Measurements from ENCODE around the gene CCDC197. TPM values are rescaled to one million over a fixed set of nuclear protein-coding genes. Genes with fewer than 3 reads are reported as not detected.
A peak's percentile ranks its signal among the peaks of the same experiment; 100 is the strongest.

CCDC197 gene
- total RNA-seq, 1 experiment from 2014 or later, result not detected

GRCh38 chr14:93960108-93960475, 37.0 kb upstream of the CCDC197 start:
- Histone ChIP-seq H3K9me3 (ENCODE audit: insufficient read depth, low read depth) (no peaks in the 10 kb centered on the region), H3K4me2 (peak overlapping the region; percentile 61)
- intact Hi-C loops (cut with micrococcal nuclease; ENCODE audit: unreplicated experiment), result no loop called here

GRCh38 chr14:93960774-93961438, 36.2 kb upstream of the CCDC197 start:
- POLR2A ChIA-PET (ENCODE audit: unreplicated experiment), result no interaction called here
- Histone ChIP-seq H4K20me1 (ENCODE audit: insufficient read depth) (no peaks in the 10 kb centered on the region), H3K4me1 (replicated peaks; ENCODE audit: insufficient read depth) (peaks cover 45% of the 10 kb centered on the region), H3K4me2 (peak overlapping the region; percentile 61), H3K9me2 (ENCODE audit: insufficient read depth) (no peaks in the 10 kb centered on the region), H3K79me2 (ENCODE audit: low read depth) (no peaks in the 10 kb centered on the region), H3K27ac (peak overlapping the region; percentile 73), H3K36me3 (ENCODE audit: low read depth) (no peaks in the 10 kb centered on the region), H3F3A (ENCODE audit: insufficient read depth, low read depth) (peaks cover 27% of the 10 kb centered on the region), H2AFZ (no peak overlapping the region), H3K4me3 (no peak overlapping the region), H3K27me3 (ENCODE audit: insufficient read depth, low read depth) (no peaks in the 10 kb centered on the region), H3K9me3 (ENCODE audit: insufficient read depth, low read depth) (no peaks in the 10 kb centered on the region)
- no TSS peak for BruUV-seq (replicated peaks)
- intact Hi-C loops (cut with micrococcal nuclease; ENCODE audit: unreplicated experiment), result no loop called here
- CTCF ChIA-PET, result no interaction called here
- DNase-seq, result no peak
- TF ChIP-seq EZH2 (IDR thresholded peaks at IDR 0.05; ENCODE audit: low read depth) (no peak), CTCF (conservative IDR thresholded peaks at IDR 0.05) (no peak)

More at GRCh38 chr14:93960108-93960475, 37.0 kb upstream of the CCDC197 start:
- Histone ChIP-seq H3K4me3 (peak overlapping the region; percentile 14; the same call in 1 of the 2 replicates), H4K20me1 (ENCODE audit: insufficient read depth) (no peaks in the 10 kb centered on the region), H3K27ac (peak overlapping the region; percentile 73), H3K36me3 (ENCODE audit: low read depth) (no peaks in the 10 kb centered on the region), H3K9me2 (ENCODE audit: insufficient read depth) (no peaks in the 10 kb centered on the region), H3K27me3 (ENCODE audit: insufficient read depth, low read depth) (no peaks in the 10 kb centered on the region), H3F3A (ENCODE audit: insufficient read depth, low read depth) (peaks cover 27% of the 10 kb centered on the region), H3K79me2 (ENCODE audit: low read depth) (no peaks in the 10 kb centered on the region), H3K4me1 (replicated peaks; ENCODE audit: insufficient read depth) (peaks cover 45% of the 10 kb centered on the region), H2AFZ (no peak overlapping the region)
- peak in 1 of 2 experiments; percentile 44 for DNase-seq
- ChIA-PET POLR2A (ENCODE audit: unreplicated experiment) (no interaction called here), CTCF (no interaction called here)
- no TSS peak for BruUV-seq (replicated peaks)
- no peak for TF ChIP-seq EZH2 (IDR thresholded peaks at IDR 0.05; ENCODE audit: low read depth)
- TF ChIP-seq CTCF (conservative IDR thresholded peaks at IDR 0.05), result no peak

GRCh38 chr14:93961620-93962019, 35.5 kb upstream of the CCDC197 start:
- no TSS peak for BruUV-seq (replicated peaks)
- H3K36me3 ChIP-seq (ENCODE audit: low read depth), result no peaks in the 10 kb centered on the region
- no peaks in the 10 kb centered on the region for H3K9me2 ChIP-seq (ENCODE audit: insufficient read depth)
- H3K4me1 ChIP-seq (replicated peaks; ENCODE audit: insufficient read depth), result peaks cover 45% of the 10 kb centered on the region
- DNase-seq, result no peak
- peaks cover 27% of the 10 kb centered on the region for H3F3A ChIP-seq (ENCODE audit: insufficient read depth, low read depth)
- intact Hi-C loops (cut with micrococcal nuclease; ENCODE audit: unreplicated experiment), result no loop called here
- H4K20me1 ChIP-seq (ENCODE audit: insufficient read depth), result no peaks in the 10 kb centered on the region
- no peak overlapping the region for H3K27ac ChIP-seq
- H3K9me3 ChIP-seq (ENCODE audit: insufficient read depth, low read depth), result no peaks in the 10 kb centered on the region
- H3K79me2 ChIP-seq (ENCODE audit: low read depth), result no peaks in the 10 kb centered on the region
- no peak for TF ChIP-seq EZH2 (IDR thresholded peaks at IDR 0.05; ENCODE audit: low read depth)
- no peak for TF ChIP-seq CTCF (conservative IDR thresholded peaks at IDR 0.05)
- no peak overlapping the region for H3K4me3 ChIP-seq
- H2AFZ ChIP-seq, result no peak overlapping the region
- no peaks in the 10 kb centered on the region for H3K27me3 ChIP-seq (ENCODE audit: insufficient read depth, low read depth)
- POLR2A ChIA-PET (ENCODE audit: unreplicated experiment), result no interaction called here
- CTCF ChIA-PET, result no interaction called here
- H3K4me2 ChIP-seq, result no peak overlapping the region
